HepG2 (cell line): ENCODE data around the gene PPM1F. TPM values are rescaled to one million over a fixed set of nuclear protein-coding genes. Genes with fewer than 3 reads are reported as not detected.

Experiments
- ATAC-seq: fragments of 200-7000 bp; cut with Tn5 transposase; 3 replicates; pipeline ENCODE4 v1.9.1; 2020; ENCODE audit warnings: mild to moderate bottlenecking, moderate library complexity
- BruUV-seq: library from RNA; stranded (reverse); fragments of 400-500 nt; replicated peaks from 2 replicates; lab custom pipeline; 2021; lab: Mats Ljungman, UMichigan
- CTCF ChIA-PET: fragments of 300-600 bp; formaldehyde crosslinking; extraction: SDS; loops from one replicate; lab custom pipeline; 2021; ENCODE audit warnings: low total read pairs, inconsistent platforms, low intra/inter-chr PET ratio; lab: Yijun Ruan, JAX
- POLR2A ChIA-PET: fragments of 350-600 bp; sonication (Branson Sonifier 250); formaldehyde crosslinking; loops from one replicate; lab custom pipeline; 2020; ENCODE audit warnings: antibody characterized with exemption, inconsistent platforms; lab: Yijun Ruan, JAX
- DNase-seq: peaks from one replicate; pipeline ENCODE4 v3.0.0-alpha.2; 2015; ENCODE audit warnings: low spot score
- FAIRE-seq: peaks from 3 replicates; lab custom pipeline; 2011; peaks lifted over from hg19 to GRCh38; lab: Jason Lieb, UNC
- H2AFZ ChIP-seq: one replicate; pipeline ENCODE4 v1.6.1; 2011; ENCODE audit warnings: low read length, inconsistent platforms
- H3K27ac ChIP-seq: fragments of 300-600 bp; 3 replicates; pipeline ENCODE4 v1.8.0; 2011; ENCODE audit warnings: mixed run types, mild to moderate bottlenecking, mixed read lengths, low read length, inconsistent platforms; ENCODE audit not compliant: insufficient read depth; ENCODE audit errors: extremely low read length
- H3K27me3 ChIP-seq, 2 experiments: fragments of 200-600 bp in 1 of 2; 2 replicates in 1 of 2; 3 replicates in 1 of 2; pipeline versions ENCODE4 v1.6.0 to v1.8.0; 2011; ENCODE audit warnings: low read length in 2 of 2, mild to moderate bottlenecking in 2 of 2, moderate library complexity in 2 of 2, inconsistent platforms in 1 of 2; ENCODE audit not compliant: insufficient read depth in 2 of 2, control insufficient read depth in 1 of 2
- H3K36me3 ChIP-seq, 2 experiments: fragments of 200-600 bp in 1 of 2; replicated peaks in 1 of 2; 2 replicates in 1 of 2; 3 replicates in 1 of 2; pipeline versions ENCODE4 v1.5.1 to v1.8.0; 2011; ENCODE audit warnings: low read length in 2 of 2, inconsistent platforms in 1 of 2; ENCODE audit not compliant: insufficient read depth in 2 of 2, control insufficient read depth in 1 of 2
- H3K4me1 ChIP-seq: 2 replicates; pipeline ENCODE4 v1.5.1; 2012; ENCODE audit warnings: low read length, inconsistent platforms; ENCODE audit not compliant: insufficient read depth
- H3K4me2 ChIP-seq: 2 replicates; pipeline ENCODE4 v1.6.0; 2011; ENCODE audit warnings: low read depth, low read length, inconsistent platforms
- H3K4me3 ChIP-seq, 3 experiments: fragments of 200-600 bp in 1 of 3; sonication (generic), shearing (Covaris generic) in 1 of 3; replicated peaks in 1 of 3; 2 replicates each; pipeline ENCODE4 v1.5.1; 2011 to 2016; ENCODE audit warnings: low read length in 3 of 3, inconsistent platforms in 2 of 3, low read depth in 2 of 3, mild to moderate bottlenecking in 2 of 3, control low read depth in 1 of 3, mixed read lengths in 1 of 3; ENCODE audit not compliant: insufficient read depth in 1 of 3
- H3K79me2 ChIP-seq: one replicate; pipeline ENCODE4 v1.6.1; 2011; ENCODE audit warnings: low read length, inconsistent platforms; ENCODE audit not compliant: insufficient read depth
- H3K9ac ChIP-seq: 2 replicates; pipeline ENCODE4 v1.6.0; 2011; ENCODE audit warnings: mild to moderate bottlenecking, low read depth, low read length, inconsistent platforms; ENCODE audit not compliant: insufficient read depth
- H3K9me3 ChIP-seq: 2 replicates; pipeline ENCODE4 v1.5.1; 2012; ENCODE audit warnings: mild to moderate bottlenecking, low read length
- H4K20me1 ChIP-seq: 2 replicates; pipeline ENCODE4 v1.6.0; 2011; ENCODE audit warnings: inconsistent platforms, mild to moderate bottlenecking, low read length, moderate library complexity; ENCODE audit not compliant: insufficient read depth
- ARID3A ChIP-seq: IDR thresholded peaks from 2 replicates; pipeline ENCODE4 v1.6.1; 2012; ENCODE audit warnings: low read depth, low read length, improper control_type of control experiment
- MTF2 ChIP-seq: sonication (generic); formaldehyde crosslinking; IDR thresholded peaks from 2 replicates; pipeline ENCODE4 v1.5.0; 2020; ENCODE audit warnings: missing genetic modification reagents, borderline replicate concordance
- MXI1 ChIP-seq: IDR thresholded peaks from 3 replicates; pipeline ENCODE4 v1.6.1; 2012; ENCODE audit warnings: low read depth, low read length, inconsistent platforms, borderline replicate concordance
- TOE1 ChIP-seq: sonication (generic); formaldehyde crosslinking; IDR thresholded peaks from 2 replicates; pipeline ENCODE4 v1.4.0; 2020; ENCODE audit warnings: mild to moderate bottlenecking, missing genetic modification reagents
- TSC22D2 ChIP-seq: sonication (generic); formaldehyde crosslinking; IDR thresholded peaks from 2 replicates; pipeline ENCODE4 v1.5.1; 2020; ENCODE audit warnings: missing genetic modification reagents, mild to moderate bottlenecking, borderline replicate concordance
- ZNF563 ChIP-seq: sonication (generic); formaldehyde crosslinking; IDR thresholded peaks from 2 replicates; pipeline ENCODE4 v1.8.0; 2022; ENCODE audit warnings: mild to moderate bottlenecking, moderate library complexity, missing genetic modification reagents
- ZNF740 ChIP-seq: sonication (generic); formaldehyde crosslinking; IDR thresholded peaks from 2 replicates; pipeline ENCODE4 v1.4.0; 2020; ENCODE audit warnings: missing genetic modification reagents
- ZSCAN22 ChIP-seq: sonication (generic); formaldehyde crosslinking; IDR thresholded peaks from 2 replicates; pipeline ENCODE4 v1.4.0; 2020; ENCODE audit warnings: mild to moderate bottlenecking, missing genetic modification reagents
- WGBS: methylation state at CpG from one replicate; pipeline ENCODE4 v1.1.6; 2017; ENCODE audit warnings: low lambda C conversion rate; 5-methylcytosine and 5-hydroxymethylcytosine counted together
- in situ Hi-C: cut with HindIII; loops from 2 replicates; pipeline ENCODE4 v1.10.0; 2017; ENCODE audit warnings: low pct_unique_long_range_greater_than_20kb; ENCODE audit not compliant: extremely low pct_ligation_motif_present
- intact Hi-C: fragments of 100-400 bp; cut with micrococcal nuclease; formaldehyde crosslinking; loops from one replicate; pipeline ENCODE4 v1.10.0; 2022; ENCODE audit not compliant: unreplicated experiment
- polyA plus RNA-seq, 8 experiments: library from polyadenylated mRNA; depleted of rRNA in 3 of 8; stranded (reverse) in 7 of 8; unstranded in 1 of 8; fragments of >200 nt; fragmentation: Illumina TruSeq in 4 of 8; extraction: Trizol in 4 of 8; gene quantifications; 2 replicates each; pipeline versions ENCODE4 v1.2.1 to v1.2.3, GENCODE V29; 2011 to 2016; ENCODE audit warnings: low read depth in 4 of 8, missing spikeins in 1 of 8, mixed read lengths in 1 of 8; ENCODE audit not compliant: insufficient read depth in 1 of 8
- total RNA-seq, 5 experiments: library from RNA; depleted of rRNA; stranded (reverse); fragments of >200 nt; fragmentation: Illumina TruSeq; extraction: Trizol; gene quantifications; 2 replicates each; pipeline ENCODE4 v1.2.3, GENCODE V29; 2016; ENCODE audit warnings: low read depth in 1 of 5
- TF ChIP-seq, protein P1 (sequence below): sonication (generic); formaldehyde crosslinking; IDR thresholded peaks from one replicate; pipeline ENCODE4 v1.5.1; 2020; ENCODE audit warnings: mild to moderate bottlenecking, missing genetic modification reagents; ENCODE audit errors: not compliant biosample characterization
- TF ChIP-seq, protein P2 (sequence below): sonication (generic); formaldehyde crosslinking; IDR thresholded peaks from 2 replicates; pipeline ENCODE4 v1.8.0; 2022; ENCODE audit warnings: mild to moderate bottlenecking, missing genetic modification reagents, moderate library complexity
- TF ChIP-seq, protein P3 (sequence below): sonication (generic); formaldehyde crosslinking; IDR thresholded peaks from 2 replicates; pipeline ENCODE4 v1.5.0; 2020; ENCODE audit warnings: missing genetic modification reagents, mild to moderate bottlenecking, borderline replicate concordance

Gene PPM1F
- total and polyA plus RNA-seq, 2 of the 13 experiments (the other 11 are each of a cell fraction or from before 2014, with no cell fraction given), result 11.0 to 19.6 TPM

DNA sequence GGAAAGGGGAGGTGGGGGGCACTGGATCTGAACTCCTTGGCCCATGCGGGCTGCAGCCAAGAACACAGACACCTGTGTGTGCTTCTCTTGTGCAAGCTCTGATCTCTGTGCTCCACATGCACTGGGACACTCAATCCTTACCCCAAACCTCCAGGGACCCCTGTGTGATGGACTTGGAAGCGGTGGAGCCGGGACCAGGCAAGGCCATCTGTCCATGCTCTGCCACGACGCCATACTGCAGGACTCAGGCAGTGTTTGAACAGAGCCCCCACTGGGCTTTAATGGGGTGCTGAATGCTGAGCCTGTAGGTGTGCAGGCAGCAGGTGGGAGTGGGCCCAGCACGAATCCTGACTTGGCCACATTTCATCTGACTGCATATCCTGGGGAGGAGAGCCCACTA, 23.4 kb downstream of the PPM1F start:
- no peak for ATAC-seq
- H2AFZ ChIP-seq, result no peak overlapping the region
- no peak overlapping the region for H3K4me3 ChIP-seq
- no peak overlapping the region for H3K9ac ChIP-seq
- POLR2A ChIA-PET, result no interaction called here
- peaks cover 7 to 49% of the 10 kb centered on the region in 2 experiments; a peak in 4 of 5 replicates for H3K36me3 ChIP-seq
- intact Hi-C loops (no loop called here), in situ Hi-C loops (no loop called here)
- DNase-seq, result no peak
- CTCF ChIA-PET, result no interaction called here
- H3K4me2 ChIP-seq, result no peak overlapping the region
- H3K27me3 ChIP-seq, result no peaks in the 10 kb centered on the region
- H3K9me3 ChIP-seq, result no peaks in the 10 kb centered on the region
- no peak for FAIRE-seq
- no peak overlapping the region for H3K27ac ChIP-seq
- no peaks in the 10 kb centered on the region for H4K20me1 ChIP-seq
- no peaks in the 10 kb centered on the region for H3K79me2 ChIP-seq
- WGBS, result 97% methylated on average over 5 of the region's 6 CpGs
- no TSS peak for BruUV-seq
- no peaks in the 10 kb centered on the region for H3K4me1 ChIP-seq
- TF ChIP-seq MXI1 (no peak), TOE1 (no peak), ARID3A (no peak), MTF2 (CRISPR knock-in tag) (no peak), TSC22D2 (no peak), ZNF563 (CRISPR knock-in tag) (no peak), ZNF740 (CRISPR knock-in tag) (no peak), ZSCAN22 (no peak)
- TF ChIP-seq, protein P1, sequence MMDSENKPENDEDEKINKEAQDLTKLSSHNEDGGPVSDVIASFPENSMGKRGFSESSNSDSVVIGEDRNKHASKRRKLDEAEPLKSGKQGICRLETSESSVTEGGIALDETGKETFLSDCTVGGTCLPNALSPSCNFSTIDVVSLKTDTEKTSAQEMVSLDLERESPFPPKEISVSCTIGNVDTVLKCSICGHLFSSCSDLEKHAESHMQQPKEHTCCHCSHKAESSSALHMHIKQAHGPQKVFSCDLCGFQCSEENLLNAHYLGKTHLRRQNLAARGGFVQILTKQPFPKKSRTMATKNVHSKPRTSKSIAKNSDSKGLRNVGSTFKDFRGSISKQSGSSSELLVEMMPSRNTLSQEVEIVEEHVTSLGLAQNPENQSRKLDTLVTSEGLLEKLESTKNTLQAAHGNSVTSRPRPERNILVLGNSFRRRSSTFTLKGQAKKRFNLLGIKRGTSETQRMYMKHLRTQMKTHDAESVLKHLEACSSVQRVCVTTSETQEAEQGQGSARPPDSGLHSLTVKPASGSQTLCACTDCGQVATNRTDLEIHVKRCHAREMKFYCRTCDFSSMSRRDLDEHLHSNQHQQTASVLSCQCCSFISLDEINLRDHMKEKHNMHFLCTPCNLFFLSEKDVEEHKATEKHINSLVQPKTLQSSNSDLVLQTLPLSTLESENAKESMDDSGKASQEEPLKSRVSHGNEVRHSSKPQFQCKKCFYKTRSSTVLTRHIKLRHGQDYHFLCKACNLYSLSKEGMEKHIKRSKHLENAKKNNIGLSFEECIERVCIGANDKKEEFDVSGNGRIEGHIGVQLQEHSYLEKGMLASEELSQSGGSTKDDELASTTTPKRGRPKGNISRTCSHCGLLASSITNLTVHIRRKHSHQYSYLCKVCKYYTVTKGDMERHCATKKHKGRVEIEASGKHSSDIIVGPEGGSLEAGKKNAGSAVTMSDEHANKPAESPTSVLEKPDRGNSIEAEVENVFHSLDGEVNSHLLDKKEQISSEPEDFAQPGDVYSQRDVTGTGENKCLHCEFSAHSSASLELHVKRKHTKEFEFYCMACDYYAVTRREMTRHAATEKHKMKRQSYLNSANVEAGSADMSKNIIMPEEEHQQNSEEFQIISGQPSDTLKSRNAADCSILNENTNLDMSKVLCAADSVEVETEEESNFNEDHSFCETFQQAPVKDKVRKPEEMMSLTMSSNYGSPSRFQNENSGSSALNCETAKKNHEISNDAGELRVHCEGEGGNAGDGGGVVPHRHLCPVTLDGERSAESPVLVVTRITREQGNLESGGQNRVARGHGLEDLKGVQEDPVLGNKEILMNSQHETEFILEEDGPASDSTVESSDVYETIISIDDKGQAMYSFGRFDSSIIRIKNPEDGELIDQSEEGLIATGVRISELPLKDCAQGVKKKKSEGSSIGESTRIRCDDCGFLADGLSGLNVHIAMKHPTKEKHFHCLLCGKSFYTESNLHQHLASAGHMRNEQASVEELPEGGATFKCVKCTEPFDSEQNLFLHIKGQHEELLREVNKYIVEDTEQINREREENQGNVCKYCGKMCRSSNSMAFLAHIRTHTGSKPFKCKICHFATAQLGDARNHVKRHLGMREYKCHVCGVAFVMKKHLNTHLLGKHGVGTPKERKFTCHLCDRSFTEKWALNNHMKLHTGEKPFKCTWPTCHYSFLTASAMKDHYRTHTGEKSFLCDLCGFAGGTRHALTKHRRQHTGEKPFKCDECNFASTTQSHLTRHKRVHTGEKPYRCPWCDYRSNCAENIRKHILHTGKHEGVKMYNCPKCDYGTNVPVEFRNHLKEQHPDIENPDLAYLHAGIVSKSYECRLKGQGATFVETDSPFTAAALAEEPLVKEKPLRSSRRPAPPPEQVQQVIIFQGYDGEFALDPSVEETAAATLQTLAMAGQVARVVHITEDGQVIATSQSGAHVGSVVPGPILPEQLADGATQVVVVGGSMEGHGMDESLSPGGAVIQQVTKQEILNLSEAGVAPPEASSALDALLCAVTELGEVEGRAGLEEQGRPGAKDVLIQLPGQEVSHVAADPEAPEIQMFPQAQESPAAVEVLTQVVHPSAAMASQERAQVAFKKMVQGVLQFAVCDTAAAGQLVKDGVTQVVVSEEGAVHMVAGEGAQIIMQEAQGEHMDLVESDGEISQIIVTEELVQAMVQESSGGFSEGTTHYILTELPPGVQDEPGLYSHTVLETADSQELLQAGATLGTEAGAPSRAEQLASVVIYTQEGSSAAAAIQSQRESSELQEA, result no peak
- TF ChIP-seq, protein P2, sequence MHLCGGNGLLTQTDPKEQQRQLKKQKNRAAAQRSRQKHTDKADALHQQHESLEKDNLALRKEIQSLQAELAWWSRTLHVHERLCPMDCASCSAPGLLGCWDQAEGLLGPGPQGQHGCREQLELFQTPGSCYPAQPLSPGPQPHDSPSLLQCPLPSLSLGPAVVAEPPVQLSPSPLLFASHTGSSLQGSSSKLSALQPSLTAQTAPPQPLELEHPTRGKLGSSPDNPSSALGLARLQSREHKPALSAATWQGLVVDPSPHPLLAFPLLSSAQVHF, result no peak
- TF ChIP-seq, protein P3, sequence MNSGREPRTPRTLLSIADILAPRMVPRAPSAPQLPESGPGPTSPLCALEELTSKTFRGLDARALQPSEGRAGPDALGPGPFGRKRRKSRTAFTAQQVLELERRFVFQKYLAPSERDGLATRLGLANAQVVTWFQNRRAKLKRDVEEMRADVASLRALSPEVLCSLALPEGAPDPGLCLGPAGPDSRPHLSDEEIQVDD (CRISPR knock-in tag), result no peak
